ENCODE data around the gene PTP4A1.

DNA sequence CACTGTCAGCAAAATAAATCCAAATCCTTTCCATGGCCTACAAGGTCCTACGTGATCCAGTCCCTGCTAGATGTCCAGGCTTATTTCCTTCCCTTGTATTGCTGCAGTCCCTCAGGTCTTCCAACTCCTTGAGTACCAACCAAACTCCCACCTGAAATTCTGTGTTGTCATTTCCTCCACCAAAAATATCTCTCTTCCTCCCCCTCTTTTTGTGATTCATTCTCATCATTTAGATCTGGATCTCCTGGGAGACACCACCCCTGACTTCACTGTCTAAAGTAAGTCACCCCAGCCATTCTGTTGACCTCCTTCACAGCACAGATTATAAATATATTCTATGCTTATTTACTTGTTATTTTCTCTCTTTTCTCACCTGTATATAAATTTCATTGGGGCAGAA is 9.0 kb upstream of the PTP4A1 start:
- TF ChIP-seq, protein P1, sequence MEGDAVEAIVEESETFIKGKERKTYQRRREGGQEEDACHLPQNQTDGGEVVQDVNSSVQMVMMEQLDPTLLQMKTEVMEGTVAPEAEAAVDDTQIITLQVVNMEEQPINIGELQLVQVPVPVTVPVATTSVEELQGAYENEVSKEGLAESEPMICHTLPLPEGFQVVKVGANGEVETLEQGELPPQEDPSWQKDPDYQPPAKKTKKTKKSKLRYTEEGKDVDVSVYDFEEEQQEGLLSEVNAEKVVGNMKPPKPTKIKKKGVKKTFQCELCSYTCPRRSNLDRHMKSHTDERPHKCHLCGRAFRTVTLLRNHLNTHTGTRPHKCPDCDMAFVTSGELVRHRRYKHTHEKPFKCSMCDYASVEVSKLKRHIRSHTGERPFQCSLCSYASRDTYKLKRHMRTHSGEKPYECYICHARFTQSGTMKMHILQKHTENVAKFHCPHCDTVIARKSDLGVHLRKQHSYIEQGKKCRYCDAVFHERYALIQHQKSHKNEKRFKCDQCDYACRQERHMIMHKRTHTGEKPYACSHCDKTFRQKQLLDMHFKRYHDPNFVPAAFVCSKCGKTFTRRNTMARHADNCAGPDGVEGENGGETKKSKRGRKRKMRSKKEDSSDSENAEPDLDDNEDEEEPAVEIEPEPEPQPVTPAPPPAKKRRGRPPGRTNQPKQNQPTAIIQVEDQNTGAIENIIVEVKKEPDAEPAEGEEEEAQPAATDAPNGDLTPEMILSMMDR (IDR thresholded peaks at IDR 0.05; ENCODE audit: low read depth, low read length, poor library complexity, severe bottlenecking): no peak
- no peak for TF ChIP-seq EZH2phosphoT487 (IDR thresholded peaks at IDR 0.05; ENCODE audit: borderline replicate concordance, low read length)
